Inferior parietal cortex (tissue), 1 donor: ENCODE results near the gene SYVN1.
"Not testable (repeated sequence)": the region's sequence is repeated elsewhere in the genome, so short reads cannot be mapped to it uniquely, and the experiment has no call there.

Source experiments
- DNase-seq: peaks from one replicate; pipeline ENCODE4 v3.0.0-alpha.2; 2016; ENCODE audit errors: extremely low spot score

The SYVN1 gene

DNA sequence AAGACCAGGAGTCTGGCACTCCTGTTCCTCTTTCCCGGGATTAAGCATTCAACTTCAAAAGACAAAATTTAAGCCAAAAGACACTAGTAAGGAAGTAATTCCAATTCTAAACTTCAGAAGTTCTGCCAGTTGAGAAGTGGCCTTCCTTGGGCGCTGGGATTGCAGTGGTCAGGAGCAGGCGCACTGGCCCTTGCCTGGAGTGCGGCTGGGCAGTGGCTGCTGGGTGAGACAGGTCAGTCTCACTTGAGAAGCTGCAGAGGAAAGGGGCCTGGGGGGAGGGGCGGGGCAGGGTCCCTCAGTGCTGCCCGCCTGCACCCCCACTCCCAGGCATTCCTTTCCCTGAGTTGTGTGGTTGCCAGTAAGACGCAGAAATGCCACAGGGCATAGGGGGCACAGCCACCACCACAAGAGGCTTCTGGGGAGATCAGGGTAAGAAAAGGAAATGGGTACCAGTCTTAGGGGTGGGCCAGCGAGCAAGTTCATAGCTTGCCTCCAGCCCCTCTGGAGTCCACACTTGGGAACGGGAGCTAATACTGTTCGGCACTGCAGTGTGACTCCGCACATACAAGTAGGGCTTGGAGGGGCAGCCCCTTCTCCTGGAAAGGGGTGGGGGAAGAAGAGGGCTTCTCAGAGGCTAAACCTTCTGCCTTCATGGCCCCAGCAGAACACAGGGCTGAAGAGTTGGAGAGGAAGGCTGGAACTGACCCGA lies 6.7 kb downstream of the SYVN1 start:
- DNase-seq = no peak

DNA sequence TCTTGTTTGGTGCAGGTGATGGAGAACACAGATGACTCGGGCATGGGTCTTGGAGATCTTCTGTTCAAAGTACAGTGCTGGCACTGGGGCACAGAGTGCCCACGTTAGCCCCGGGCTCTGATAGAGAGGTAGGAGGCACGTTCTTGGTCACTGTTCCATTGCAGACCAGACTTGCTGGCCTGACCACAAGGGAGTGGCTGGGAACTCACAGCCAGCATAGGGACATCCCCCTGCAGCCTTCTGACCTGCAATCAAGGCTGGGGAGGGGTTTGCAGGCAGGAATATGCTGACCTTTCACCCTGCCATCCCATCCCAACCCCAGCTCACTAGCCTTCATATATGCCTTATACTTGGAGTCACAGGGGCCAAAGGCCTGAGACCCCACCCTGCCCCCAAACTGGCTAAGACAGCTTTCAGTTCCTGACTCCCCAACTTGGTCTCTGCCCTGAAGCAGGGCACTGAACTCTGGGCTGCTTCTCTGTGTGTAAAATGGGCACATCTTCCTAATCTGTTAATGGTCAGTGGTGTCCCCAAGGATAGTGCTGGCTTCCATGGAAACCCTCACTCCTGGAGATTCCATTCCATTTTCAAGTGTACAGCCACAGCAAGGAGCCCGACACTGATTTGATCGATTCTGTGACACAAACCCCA lies 7.6 kb downstream of the SYVN1 start:
- DNase-seq = no peak

DNA sequence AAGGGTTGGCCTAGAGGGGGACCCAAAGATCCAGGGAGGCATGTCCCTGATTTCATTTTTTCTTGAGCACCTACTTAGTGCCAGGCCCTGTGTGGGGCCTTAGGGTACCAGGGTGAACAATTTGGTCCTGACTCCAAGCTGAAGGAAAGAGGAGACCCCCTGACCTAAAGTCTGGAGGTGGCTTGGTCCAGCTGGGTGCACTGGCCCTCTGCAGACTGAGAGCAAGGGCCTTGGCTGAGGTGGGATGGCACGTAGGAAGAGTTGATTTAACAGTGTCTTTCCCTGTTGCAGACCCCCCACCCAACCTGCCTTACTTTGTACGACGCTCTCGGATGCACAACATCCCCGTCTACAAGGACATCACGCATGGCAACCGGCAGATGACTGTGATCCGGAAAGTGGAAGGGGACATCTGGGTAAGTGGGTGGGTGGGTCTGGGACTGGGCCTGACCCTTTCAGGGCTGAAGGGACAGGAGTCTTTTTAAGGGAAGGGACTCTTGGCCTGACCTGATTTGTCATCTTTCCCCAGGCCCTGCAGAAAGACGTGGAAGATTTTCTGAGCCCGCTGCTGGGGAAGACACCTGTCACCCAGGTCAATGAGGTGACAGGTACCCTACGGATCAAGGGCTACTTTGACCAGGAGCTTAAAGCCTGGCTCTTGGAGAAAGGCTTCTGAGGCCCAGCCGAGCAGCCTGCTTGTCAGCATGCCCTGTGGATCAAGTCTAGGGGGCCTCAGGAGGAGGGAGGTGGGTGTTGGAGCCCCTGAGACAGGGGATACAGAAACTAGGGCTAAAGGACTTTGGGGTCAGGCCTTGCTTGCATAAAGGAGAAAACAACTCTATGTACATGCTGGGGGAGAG lies 8.9 kb downstream of the SYVN1 start:
- no peak for DNase-seq

DNA sequence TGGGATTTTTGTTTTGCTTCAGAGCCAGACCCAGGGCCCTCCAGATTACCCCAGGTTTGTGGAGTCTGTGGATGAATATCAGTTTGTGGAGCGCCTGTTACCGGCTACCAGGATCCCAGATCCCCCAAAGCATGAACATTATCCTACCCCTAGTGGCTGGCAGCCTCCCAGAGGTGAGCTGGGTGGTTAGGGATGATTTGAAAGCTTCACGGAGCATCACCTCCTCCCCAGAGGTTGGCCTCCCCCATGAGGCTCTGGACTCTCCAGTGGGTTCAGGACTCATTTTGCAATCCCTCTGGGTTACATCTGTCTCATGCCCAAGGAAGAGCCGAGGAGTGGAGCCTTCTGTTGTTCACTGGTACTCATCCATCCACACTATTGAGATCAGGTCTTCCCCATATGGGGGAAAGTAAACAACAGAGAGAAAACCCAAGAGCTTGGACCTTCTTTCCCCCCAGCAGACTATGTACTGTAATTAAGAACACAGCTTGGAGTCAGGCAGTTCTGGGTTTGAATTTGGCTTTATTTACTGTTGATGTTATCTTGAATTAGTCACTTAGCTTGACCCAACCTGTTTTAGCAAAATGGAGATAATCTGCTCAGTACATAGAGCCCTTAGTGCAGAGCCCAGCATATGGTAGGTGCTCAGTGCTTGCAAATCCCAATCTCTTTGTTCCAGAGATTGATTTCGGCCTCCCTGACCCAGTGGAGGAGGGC lies 9.7 kb downstream of the SYVN1 start:
- no peak for DNase-seq

DNA sequence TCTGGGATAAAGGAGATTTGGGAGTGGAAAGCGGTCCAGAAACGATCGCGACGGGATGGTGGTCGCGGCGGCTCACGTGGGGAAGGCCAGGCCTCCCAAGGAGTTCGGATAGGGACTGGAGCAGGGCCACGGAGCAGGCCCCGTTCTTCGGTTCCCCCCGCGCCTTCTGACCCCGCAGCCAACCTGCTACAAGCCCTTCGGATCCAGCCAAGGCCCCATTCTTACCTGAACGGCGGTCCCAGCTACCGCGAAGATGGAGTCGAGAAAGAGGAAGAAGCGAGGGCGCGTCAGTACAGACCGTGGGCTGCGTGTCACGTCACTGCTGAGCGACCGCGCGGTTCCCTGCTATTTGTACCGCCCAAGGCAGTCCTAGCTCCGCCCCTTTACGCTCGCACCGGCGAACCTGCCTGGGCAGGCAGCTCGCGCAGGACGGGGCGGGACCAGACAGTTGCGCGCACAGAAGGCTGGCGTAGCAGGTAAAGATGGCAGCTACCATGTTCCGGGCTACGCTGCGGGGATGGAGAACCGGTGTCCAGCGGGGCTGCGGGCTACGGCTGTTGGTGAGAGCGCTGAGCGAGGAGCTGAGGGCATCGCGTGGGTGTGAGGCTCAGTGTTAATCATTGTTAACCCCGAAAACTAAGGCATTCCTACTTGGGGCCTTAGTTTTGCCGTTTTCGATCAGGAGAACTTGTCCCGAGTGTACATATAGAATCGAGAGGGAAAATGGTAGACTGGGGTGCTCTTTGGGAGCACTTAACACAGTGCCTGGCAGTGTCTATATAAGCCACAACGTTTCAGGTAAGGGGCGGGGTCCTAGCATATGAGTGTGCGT lies 12.2 kb downstream of the SYVN1 start, which contains the start of the genes FAU and MRPL49:
FAU (minus strand) TSS at position 270 of the 832 bp plus-strand sequence. CDS start 321 bp downstream, outside the sequence.
MRPL49 (plus strand) TSS at position 457 of the 832 bp plus-strand sequence; CDS start at position 483, 26 bp downstream.
- peak; percentile 94 for DNase-seq

DNA sequence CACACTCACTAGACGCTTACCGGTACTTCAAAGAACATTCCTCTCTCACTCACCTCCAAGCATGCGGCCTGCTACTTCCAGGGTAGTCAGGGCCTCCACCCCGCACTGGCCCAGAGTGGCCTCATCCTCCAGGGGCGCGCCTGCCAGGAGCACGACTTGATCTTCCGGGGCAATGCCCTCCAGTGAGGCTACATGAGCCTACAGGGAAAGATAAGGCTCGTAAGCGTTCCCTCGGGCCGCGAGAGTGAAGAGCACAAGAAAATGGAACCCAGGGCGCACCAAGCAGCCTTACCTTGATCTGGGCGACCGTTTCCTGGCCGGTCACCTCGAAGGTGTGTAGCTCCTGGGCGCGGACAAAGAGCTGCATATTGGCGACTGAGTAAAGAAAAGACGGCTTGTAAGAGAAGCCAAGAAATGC lies 12.9 kb downstream of the SYVN1 start:
- DNase-seq = no peak

DNA sequence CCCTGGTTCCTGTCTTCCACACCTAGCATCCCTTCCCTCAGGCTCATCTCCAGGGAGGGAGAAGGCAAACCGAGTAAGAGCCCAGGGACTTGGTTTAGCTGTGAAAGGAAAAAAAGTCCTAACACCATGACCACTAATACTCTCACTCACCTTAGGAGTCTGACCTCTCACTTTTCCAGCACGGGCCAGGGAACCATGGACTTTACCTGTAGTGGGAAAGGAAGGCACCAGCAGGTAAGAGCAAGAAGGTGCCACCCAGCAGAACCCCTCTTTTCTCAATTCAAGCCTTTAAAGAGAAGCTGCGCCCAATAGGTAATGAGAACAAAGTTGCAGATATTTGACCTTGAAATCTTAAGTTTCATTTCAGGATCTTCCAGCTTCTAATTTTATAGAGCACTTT lies 13.5 kb downstream of the SYVN1 start:
- DNase-seq = no peak

DNA sequence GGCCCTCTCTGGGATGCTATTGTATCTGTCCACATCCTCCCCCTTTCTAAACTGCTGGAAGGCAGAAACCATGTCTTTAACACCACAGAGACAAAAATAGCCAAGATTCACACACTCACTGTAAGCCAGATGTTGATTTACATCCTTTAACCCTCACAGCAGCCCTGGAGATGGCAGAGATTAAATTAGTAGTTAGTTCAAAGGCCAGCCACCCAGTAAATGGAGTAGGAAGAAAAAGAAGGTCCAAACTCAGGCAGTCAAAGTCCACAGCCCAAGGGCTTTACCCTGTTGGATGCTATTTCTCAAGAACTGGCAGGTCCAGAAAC lies 14.7 kb downstream of the SYVN1 start:
- DNase-seq = no peak

DNA sequence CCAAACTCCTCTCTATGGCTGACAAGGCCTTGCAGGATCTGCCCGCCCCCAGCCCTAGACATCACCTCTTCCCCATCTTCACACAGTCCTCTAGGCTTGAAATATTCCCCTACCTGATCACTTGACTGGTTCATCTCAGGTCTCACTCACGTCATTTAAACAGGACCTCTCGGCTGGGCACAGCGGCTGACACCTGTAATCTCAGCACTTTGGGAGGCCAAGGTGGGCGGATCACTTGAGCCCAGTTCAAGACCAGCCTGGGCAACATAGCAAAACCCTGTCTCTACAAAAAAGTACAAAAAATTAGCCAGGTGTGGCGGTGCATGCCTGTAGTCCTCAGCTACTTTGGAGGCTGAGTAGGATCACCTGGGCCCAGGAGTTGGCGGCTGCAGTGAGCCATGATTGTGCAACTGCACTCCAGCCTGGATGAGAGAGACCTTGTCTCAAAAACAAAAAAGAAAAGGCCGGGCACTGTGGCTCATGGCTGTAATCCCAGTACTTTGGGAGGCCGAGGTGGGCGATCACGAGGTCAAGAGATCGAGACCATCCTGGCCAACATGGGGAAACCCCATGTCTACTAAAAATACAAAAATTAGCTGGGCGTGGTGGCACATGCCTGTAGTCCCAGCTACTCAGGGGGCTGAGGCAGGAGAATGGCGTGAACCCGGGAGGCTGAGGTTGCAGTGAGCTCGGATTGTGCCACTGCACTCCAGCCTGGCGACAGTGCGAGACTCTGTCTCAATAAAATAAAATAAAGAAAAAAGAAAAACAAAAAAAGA lies 15.2 kb downstream of the SYVN1 start:
- not testable (repeated sequence) for DNase-seq

DNA sequence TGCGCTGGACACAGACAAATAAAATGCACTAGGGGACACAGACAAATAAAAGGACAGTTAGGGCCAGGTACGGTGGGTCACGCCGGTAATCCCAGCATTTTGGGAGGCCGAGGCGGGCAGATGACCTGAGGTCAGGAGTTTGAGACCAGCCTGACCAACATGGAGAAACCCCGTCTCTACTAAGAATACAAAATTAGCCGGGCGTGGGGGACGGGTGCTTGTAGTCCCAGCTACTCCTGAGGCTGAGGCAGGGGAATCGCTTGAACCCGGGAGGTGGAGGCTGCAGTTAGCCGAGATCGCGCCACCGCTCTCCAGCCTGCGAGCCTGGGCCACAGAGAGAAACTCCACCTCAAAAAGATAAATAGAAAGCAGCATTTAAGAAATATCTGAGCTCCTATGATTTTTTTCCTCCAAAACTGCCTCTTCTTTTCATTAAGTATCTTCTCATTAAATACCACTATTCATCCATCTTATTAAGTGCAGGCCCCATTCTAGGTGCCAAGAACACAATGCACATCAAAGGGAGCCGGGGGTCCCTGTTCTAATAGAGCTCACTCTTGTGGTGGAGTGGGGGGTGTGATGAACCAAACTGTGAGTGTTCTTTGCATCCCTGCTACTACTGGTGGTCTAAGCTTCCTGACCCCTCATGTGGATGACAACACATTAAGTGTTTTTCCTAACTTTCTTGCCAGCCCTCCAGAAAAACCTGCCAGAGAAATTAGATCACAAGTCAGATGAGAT lies 16.1 kb downstream of the SYVN1 start:
- DNase-seq = no peak

DNA sequence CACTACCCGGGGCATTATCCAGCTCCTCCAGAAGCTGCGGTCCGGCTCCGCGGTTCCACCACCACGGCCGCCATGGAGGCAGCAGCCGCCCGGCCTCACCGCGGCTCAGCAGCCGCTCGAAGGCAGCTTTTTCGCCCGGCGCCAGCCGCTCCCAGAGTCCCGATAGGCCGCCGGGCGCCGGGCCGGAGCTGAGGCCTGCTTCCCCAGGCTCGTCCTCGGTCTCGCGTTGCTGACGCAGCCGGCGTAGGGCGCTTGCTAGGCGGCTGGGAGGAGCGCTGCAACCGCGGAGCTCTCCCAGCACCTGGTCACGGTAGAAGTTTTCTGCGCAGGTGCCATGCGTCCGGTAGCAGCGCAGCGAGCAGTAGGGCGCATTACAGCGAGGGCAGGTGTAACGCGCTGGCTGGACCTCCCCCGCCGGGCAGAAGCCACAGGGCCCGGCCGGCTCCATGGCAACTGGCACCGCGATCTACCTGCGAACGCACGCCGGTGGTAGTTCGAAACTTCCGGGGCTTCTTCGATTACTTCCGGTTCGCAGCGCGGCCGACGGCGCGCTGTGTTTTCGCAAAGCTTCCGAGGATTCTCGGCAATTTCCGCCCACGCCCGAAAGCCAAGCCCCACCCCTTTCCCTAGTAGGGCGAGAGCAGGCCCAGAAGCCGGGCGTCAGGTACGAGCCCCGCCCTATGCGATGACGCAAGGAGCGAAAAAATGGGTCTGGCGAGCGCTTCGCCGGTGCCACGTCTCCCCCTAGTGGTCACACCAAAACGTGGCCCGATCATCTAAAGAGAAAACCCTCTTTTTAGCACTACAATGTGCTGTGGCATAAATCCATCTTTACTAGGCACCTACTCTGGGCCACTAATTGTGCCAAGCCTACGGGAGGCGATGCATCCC lies 16.9 kb downstream of the SYVN1 start, which contains the start of gene ZNHIT2:
ZNHIT2 (minus strand) TSS at position 496 of the 891 bp plus-strand sequence; CDS start at position 448, 48 bp downstream.
- peak; percentile 99 for DNase-seq

DNA sequence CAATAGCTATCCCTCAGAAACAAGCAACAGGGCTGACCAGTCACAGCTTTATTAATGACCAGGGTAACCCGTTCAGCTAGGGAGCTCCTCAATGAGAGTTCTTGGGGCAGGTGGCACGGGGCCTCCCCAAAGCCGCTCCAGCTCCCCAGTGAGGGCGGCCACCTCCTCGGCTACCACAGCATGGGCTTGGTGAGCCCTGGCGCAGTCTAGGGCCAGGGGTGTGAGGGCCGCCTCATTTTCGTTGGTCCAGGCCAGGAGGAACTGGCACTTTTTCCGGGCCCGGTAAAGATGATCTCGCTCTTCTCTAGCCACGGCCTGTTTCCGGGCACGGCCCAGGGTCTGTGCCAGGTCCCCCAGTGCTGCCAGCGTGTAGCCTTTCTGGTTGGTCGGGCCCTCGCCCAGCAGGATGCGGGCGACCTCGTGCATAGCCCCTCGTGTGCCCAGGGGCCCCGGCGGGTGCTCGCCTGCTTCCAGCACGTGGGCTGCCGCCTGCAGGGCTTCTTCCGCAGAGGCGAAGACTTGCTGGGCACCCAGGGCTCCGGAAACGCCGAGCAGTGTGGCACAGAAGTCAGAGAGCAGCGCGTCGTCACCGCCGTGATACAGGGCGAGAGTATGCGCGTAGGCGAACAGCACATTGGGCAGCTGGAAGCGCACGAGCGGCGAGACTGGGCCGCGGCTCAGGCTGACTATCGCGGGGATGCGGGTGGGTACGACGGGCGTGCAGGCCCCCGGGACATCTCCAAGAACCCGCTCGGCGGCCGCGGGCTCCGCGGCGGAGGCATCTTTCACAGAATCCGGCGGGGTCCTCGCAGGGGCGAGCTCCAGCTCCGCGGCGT lies 17.7 kb downstream of the SYVN1 start:
- no peak for DNase-seq

DNA sequence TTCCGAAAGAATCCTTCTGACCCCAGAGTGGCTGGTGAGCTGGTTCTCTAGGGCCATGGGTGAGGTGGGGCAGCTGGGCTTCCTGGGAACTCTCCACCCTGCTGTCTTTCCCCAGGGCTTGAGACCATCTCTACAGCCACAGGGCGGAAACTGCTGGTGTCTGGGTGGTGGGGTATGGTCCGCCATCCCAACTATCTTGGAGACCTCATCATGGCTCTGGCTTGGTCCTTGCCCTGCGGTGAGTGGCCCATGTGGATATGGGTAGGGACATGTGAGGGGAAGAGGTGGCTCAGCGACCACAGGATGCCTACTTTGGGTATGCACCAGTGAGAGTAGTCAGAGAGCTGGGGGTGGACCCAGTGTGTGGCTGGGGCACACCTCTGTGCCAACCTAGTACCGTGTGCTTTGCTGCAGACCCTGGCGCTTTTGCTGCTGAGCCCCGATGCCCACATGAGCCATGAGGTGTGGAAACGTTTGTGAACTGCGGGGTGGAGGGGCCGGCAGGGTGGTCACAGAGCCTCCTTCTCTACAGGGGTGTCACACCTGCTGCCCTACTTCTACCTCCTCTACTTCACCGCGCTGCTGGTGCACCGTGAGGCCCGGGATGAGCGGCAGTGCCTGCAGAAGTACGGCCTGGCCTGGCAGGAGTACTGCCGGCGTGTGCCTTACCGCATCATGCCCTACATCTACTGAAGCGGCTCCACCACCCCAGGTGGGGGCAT lies 18.8 kb downstream of the SYVN1 start:
- no peak for DNase-seq

DNA sequence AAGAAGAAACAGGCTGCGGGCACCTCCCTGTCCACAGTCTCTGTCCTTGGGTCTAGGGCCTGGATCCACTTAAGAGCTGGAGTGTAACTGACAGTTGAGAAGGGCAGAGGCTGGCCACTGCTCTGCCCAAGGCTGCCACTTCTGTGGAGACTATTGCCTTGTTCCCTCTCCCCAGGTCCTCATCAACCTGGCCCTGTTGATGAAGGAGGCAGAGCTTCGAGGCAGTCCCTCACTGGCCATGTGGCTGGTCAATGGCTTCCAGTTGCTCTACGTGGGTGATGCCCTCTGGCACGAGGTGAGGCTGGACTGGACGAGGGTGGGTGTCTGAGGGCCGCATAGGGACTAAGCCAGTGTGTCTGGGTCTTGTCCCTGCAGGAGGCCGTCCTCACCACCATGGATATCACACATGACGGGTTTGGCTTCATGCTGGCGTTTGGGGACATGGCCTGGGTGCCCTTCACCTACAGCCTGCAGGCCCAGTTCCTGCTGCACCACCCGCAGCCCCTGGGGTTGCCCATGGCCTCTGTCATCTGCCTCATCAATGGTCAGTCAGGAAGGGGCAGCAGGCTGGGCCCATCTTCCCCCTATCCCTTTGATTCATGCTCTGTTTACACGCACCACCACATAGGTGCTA lies 19.7 kb downstream of the SYVN1 start:
- no peak for DNase-seq

DNA sequence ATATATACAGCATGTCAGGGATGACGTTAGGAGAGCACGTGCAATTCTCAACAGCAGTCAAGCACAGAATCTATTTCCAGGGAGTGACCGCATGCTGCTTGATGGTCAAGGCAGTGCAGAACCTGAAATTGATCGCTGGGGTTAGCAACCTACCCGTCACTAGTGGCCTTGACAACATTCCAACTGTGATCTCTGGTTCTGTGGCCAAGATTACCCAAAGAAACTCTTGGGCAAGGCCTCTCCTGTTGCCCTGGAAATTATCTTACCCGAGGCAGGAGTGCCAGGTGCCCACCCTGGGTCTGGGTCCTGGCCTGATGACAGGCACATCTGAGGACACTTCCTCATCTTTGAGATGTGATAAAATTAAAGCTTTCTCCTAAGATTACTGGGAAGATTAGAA lies 20.5 kb downstream of the SYVN1 start:
- no peak for DNase-seq

DNA sequence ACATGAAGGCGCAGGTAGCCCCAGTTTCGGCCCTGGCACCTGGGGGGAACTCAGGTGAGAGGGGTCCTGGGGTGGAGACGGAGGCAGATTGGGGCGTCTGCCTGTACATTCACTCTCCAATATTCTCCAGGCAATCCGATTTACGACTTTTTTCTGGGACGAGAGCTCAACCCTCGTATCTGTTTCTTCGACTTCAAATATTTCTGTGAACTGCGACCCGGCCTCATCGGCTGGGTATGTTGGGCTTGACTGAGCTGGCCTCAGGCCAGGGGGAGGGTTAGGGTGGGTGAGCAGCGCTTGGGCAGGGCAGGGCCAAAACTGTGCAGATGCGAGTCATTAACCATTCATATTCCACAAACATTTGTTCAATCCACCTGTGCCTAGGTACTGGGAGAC lies 21.0 kb downstream of the SYVN1 start:
- no peak for DNase-seq
